Natural killer cell treated with Interleukin-12 subunit alpha and Interleukin-12 subunit beta and Interleukin-15 and Interleukin-18, amount 100 ng/mL, for 72 hours (primary cell): ENCODE results near the gene OR6C74. TPM values are rescaled to one million over a fixed set of nuclear protein-coding genes. Genes with fewer than 3 reads are reported as not detected.

Source experiments
- ATAC-seq, 2 donors: fragments of 150-1000 bp; cut with Tn5 transposase in 1 of 2; sonication (Bioruptor Pico), chemical (Tn5 transposase) in 1 of 2; 2 replicates each; pipeline ENCODE4 v1.10.0; 2021
- DNase-seq: peaks from one replicate; pipeline ENCODE4 v3.0.0; 2022; ENCODE audit warnings: low spot score
- H3K27ac Mint-ChIP-seq, 2 donors: 1 replicate in 1 of 2; 2 replicates in 1 of 2; pipeline ENCODE4 v1.8.0; 2022; ENCODE audit warnings: mixed read lengths in 2 of 2, mild to moderate bottlenecking in 1 of 2, moderate library complexity in 1 of 2
- H3K27me3 Mint-ChIP-seq, 2 donors: 1 replicate in 1 of 2; 2 replicates in 1 of 2; pipeline ENCODE4 v1.8.0; 2022; ENCODE audit warnings: mixed read lengths in 2 of 2
- H3K36me3 Mint-ChIP-seq: one replicate; pipeline ENCODE4 v1.8.0; 2022; ENCODE audit warnings: mixed read lengths
- H3K4me1 Mint-ChIP-seq, 2 donors: 1 replicate in 1 of 2; 2 replicates in 1 of 2; pipeline ENCODE4 v1.8.0; 2022; ENCODE audit warnings: low read depth in 2 of 2, mixed read lengths in 2 of 2, mild to moderate bottlenecking in 1 of 2
- H3K4me3 Mint-ChIP-seq: one replicate; pipeline ENCODE4 v1.8.0; 2022; ENCODE audit warnings: mixed read lengths
- H3K9me3 Mint-ChIP-seq: 2 replicates; pipeline ENCODE4 v1.8.0; 2022; ENCODE audit warnings: mixed read lengths
- total RNA-seq, 2 donors: library from RNA; stranded (reverse); gene quantifications; one replicate each; pipeline ENCODE4 v1.2.3, GENCODE V29; 2022

OR6C74 gene
- not detected for total RNA-seq

DNA sequence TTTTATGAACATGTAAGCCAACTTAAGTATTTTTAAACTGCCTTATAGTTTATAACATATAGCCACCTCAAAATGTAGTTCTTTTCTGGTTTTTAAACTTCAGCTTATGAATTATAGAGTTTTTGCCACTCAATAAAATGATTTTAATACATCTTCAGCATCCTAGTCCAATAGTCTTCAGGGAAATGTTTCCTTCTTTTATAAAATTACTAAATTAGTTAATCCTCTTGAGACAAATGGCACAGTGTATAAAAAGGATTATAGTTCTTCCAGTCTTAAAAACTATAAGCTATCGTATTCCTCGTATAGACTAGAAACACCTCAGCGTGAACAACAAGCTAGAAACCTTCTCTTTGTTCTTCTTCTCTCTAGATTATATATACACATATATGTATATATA lies at the start of gene OR6C74:
TSS of gene OR6C74 (plus strand) at position 301 of the 400 bp plus-strand sequence. CDS start 2,679 bp downstream, outside the sequence.
- ATAC-seq (no peak), DNase-seq (no peak)
- H3K4me3 Mint-ChIP-seq: no peak within 1 kb of the TSS
- H3K4me1 Mint-ChIP-seq: no peaks in the 10 kb centered on the region
- no peak within 1 kb of the TSS for H3K27ac Mint-ChIP-seq
- no peaks in the 10 kb centered on the region for H3K36me3 Mint-ChIP-seq
- H3K27me3 Mint-ChIP-seq: peaks cover 15 to 46% of the 10 kb centered on the region in 2 donors
- no peaks in the 10 kb centered on the region for H3K9me3 Mint-ChIP-seq

DNA sequence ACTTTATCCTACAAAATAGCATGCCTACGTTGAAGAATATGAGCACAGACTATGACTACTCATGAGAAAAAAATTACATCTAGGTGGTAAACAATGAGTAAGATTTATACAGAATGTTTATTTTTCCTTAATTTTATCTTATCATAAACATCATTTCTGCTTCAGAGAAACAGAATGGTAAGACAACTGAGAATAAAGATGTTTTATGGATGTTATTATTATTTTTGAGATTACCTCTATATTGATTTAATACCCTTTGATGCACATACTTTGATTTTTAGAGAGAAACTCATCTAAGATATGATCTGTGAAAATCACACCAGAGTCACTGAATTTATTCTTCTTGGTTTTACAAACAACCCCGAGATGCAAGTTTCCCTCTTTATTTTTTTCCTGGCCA lies 23.7 kb upstream of the OR6C74 start, which contains the start of gene OR10A7:
TSS of gene OR10A7 (plus strand) at position 301 of the 400 bp plus-strand sequence. CDS start at position 301, 0 bp downstream.
- ATAC-seq: no peak
- no peak within 1 kb of the TSS for H3K27ac Mint-ChIP-seq
- DNase-seq: no peak
- H3K36me3 Mint-ChIP-seq: peaks cover 5% of the 10 kb centered on the region
- no peaks in the 10 kb centered on the region for H3K9me3 Mint-ChIP-seq
- H3K4me3 Mint-ChIP-seq: no peak within 1 kb of the TSS
- H3K4me1 Mint-ChIP-seq: no peaks in the 10 kb centered on the region
- H3K27me3 Mint-ChIP-seq: peaks cover 21 to 30% of the 10 kb centered on the region in 2 donors

DNA sequence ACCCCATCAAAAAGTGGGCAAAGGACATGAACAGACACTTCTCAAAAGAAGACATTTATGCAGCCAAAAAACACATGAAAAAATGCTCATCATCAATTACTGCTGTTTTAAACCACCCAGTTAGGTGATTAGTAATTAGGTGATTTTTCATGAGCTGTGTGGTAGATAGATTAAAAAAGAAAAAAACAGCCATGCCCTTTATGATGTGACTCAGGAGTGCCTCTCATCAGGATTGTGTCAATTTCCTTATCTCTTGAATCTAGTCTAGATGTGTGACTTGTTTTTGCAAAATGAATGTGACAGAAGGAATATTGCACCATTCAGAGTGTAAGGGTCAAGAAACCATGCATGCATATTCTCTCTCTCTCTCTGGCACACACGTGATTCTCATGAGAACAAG lies 17.9 kb upstream of the OR6C74 start:
- ATAC-seq: no peak
- H3K27ac Mint-ChIP-seq: no peak overlapping the region
- H3K27me3 Mint-ChIP-seq: peaks cover 21 to 47% of the 10 kb centered on the region in 2 donors
- peaks cover 5% of the 10 kb centered on the region for H3K36me3 Mint-ChIP-seq
- no peak for DNase-seq
- H3K4me1 Mint-ChIP-seq: no peaks in the 10 kb centered on the region
- no peaks in the 10 kb centered on the region for H3K9me3 Mint-ChIP-seq
- H3K4me3 Mint-ChIP-seq: no peak overlapping the region

DNA sequence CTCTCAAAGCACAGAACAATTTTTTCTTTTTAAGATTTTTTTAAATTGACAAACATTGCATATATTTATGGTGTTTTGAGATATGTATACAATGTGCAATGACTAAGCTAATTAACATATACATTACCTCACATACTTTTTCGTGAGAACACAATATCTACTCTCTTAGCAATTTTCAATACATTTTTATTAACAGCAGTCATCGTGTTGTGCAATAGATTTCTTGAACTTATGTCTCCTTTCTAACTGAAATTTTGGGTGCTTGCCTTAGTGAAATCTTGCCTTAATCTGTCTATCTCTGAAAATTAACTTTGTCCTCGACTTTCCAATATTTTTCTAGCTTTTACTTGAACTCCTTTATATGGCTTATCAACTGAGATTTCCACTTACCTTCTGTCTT lies 16.8 kb upstream of the OR6C74 start:
- no peak overlapping the region for H3K4me3 Mint-ChIP-seq
- no peaks in the 10 kb centered on the region for H3K9me3 Mint-ChIP-seq
- peaks cover 20 to 48% of the 10 kb centered on the region in 2 donors for H3K27me3 Mint-ChIP-seq
- H3K4me1 Mint-ChIP-seq: no peaks in the 10 kb centered on the region
- ATAC-seq (no peak), DNase-seq (no peak)
- no peak overlapping the region for H3K27ac Mint-ChIP-seq
- H3K36me3 Mint-ChIP-seq: peaks cover 5% of the 10 kb centered on the region

DNA sequence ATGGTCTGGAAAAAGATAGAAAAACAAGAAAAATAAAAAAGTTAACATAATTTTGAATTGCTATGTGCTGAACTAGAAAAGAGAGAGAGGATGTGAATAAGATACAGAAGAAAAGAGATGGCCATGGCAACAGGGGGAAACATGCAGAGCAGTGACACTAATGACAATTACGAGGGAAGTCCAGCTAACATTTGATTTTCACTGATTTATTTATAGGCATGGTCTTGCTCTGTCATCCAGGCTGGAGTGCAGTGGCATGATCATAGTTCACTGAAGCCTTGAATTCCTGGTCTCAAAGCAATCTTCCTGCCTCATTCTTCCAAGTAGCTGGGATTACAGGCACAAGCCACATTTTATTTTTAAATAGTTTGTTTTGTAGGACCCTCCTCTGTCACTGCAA lies 1.8 kb downstream of the OR6C74 start:
- DNase-seq (no peak), ATAC-seq (no peak)
- Mint-ChIP-seq H3K36me3 (no peaks in the 10 kb centered on the region), H3K9me3 (no peaks in the 10 kb centered on the region), H3K27me3 (peaks cover 15 to 47% of the 10 kb centered on the region in 2 donors), H3K27ac (no peak overlapping the region), H3K4me1 (no peaks in the 10 kb centered on the region), H3K4me3 (no peak overlapping the region)

DNA sequence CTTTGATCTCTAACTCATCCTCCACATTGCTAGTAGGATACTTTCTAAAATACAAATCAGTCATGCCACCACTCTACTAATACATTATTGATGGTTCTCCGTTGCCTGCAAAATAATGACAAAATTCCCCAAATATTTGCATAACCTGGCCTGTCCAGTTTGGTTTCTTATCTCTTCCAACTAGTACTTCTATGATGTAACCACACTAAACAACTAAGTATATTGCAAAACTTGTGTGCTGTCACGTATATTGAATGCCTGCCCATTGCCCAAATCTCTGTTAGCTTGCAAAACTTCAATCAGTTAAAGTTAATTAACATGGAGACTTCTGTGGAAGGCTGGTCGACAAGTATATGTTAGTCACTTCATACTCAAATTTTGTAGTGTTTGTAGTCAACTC lies 6.5 kb downstream of the OR6C74 start:
- no peak for ATAC-seq
- Mint-ChIP-seq H3K4me3 (no peak overlapping the region), H3K27ac (no peak overlapping the region), H3K4me1 (no peaks in the 10 kb centered on the region), H3K9me3 (no peaks in the 10 kb centered on the region), H3K27me3 (peaks cover 22 to 37% of the 10 kb centered on the region in 2 donors), H3K36me3 (no peaks in the 10 kb centered on the region)
- DNase-seq: no peak

DNA sequence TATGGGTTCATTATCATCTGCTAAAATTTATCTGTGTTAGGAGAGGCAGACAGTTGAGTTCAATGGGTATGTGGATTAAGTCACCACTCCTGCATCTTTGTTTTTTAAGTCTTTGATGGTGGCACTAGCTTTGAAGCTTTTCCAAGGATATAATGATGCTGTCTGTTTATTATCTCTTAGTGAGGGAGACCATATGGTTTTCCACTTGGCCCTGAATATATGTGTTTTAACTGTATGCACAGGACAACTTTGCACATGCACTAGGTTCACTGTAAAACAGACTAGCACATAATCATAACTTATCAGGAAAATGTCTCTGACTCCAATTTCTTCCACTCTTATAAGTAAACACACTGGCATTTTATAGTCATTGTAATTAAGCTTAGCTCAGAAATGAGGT lies 8.9 kb downstream of the OR6C74 start:
- Mint-ChIP-seq H3K27ac (no peak overlapping the region), H3K9me3 (no peaks in the 10 kb centered on the region), H3K27me3 (peaks cover 19 to 30% of the 10 kb centered on the region in 2 donors), H3K4me1 (no peaks in the 10 kb centered on the region), H3K4me3 (no peak overlapping the region), H3K36me3 (no peaks in the 10 kb centered on the region)
- no peak for DNase-seq
- no peak for ATAC-seq

DNA sequence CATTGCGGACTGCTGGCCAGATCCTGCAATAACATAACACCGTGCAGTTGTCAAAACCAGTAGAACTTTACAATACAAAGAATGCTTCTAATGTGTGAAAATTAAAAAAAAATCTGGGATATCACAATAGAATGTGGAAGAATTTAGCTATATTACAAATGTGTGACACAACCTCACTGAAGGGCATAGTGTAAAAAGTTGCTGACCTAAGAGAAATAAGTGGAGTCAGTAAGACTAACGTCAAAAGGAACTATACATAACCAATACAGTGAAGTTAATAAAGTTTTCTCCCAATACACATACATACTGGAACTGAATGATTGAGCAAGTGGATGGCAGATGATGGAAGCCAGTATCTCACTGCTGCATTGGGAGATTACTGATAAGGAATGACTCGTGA lies 12.4 kb downstream of the OR6C74 start:
- Mint-ChIP-seq H3K27me3 (peaks cover 19 to 24% of the 10 kb centered on the region in 2 donors), H3K36me3 (no peaks in the 10 kb centered on the region)

DNA sequence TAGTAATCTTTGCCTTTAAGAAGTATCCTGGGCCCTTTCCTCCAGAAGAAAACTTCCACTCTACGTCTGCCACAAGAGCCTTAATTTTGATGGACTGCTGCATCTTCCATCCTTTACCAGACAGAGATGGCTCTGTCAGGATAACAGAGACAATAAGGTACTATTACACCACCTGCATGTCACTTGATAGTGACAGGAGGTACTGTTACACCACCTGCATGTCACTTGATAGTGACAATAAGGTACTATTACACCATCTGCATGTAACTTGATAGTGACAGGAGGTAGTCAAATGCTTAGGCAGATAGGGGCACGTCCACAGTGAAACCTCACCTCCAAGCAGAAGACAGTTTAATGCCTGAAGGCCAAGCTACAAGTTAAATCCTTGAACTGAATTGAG lies 13.9 kb downstream of the OR6C74 start:
- H3K9me3 Mint-ChIP-seq: no peaks in the 10 kb centered on the region
- H3K27ac Mint-ChIP-seq: no peak overlapping the region
- no peak overlapping the region for H3K4me3 Mint-ChIP-seq
- peaks cover 23 to 32% of the 10 kb centered on the region in 2 donors for H3K27me3 Mint-ChIP-seq
- DNase-seq (no peak), ATAC-seq (no peak)
- no peaks in the 10 kb centered on the region for H3K36me3 Mint-ChIP-seq
- no peaks in the 10 kb centered on the region for H3K4me1 Mint-ChIP-seq

More for the DNA sequence above, 12.4 kb downstream of the OR6C74 start:
- Mint-ChIP-seq H3K27ac (no peak overlapping the region), H3K4me1 (no peaks in the 10 kb centered on the region), H3K9me3 (no peaks in the 10 kb centered on the region), H3K4me3 (no peak overlapping the region)
- DNase-seq: no peak
- ATAC-seq: no peak

DNA sequence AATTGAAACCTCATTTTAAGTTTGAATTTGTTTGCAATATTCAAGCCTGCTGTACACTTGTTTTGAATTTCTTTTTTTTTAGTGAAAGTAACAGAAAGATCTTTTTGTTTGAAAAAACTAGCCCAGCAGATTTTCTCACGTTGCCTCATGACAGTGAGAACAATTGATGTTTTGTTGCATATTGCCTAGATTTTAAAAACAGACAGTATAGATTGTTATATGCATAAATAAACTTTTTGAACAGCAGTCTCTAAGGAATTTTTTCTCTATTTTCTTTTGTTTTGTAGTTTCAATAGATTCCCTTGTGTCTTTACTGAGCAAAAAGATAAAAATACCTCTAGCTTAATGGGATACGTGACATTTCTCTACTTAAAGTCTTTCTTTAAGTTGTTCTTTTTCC lies 36.6 kb downstream of the OR6C74 start:
- Mint-ChIP-seq H3K4me3 (no peak overlapping the region), H3K36me3 (no peaks in the 10 kb centered on the region), H3K27ac (no peak overlapping the region), H3K4me1 (no peaks in the 10 kb centered on the region), H3K9me3 (no peaks in the 10 kb centered on the region), H3K27me3 (peaks cover 8 to 24% of the 10 kb centered on the region in 2 donors)
- DNase-seq: no peak
- ATAC-seq: no peak

DNA sequence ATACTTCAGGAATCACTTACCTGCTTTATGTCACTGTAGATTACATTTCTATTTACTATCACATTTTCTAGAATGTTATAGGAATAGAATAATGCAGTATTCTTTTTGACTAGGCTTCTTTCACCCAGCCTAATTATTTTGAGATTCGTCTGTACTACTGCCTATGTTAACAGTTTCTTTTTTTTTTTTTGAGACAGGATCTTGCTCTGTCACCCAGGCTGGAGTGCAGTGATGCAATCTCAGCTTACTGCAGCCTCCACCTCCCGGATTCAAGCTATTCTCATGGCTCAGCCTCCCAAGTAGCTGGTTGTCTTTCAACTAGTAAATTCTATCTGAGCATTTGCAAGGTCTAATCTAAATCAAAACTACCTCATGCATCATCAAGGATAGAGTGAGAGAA lies 45.6 kb downstream of the OR6C74 start:
- Mint-ChIP-seq H3K4me3 (no peak overlapping the region), H3K4me1 (no peaks in the 10 kb centered on the region), H3K27me3 (peaks cover 7 to 26% of the 10 kb centered on the region in 2 donors), H3K27ac (no peak overlapping the region), H3K9me3 (no peaks in the 10 kb centered on the region), H3K36me3 (no peaks in the 10 kb centered on the region)
- no peak for DNase-seq
- ATAC-seq: no peak

Other genes starting within 250 kb of the OR6C74 start
- gene NEUROD4, start 224.6 kb upstream of the OR6C74 start, total RNA-seq: not detected
- not detected for gene OR9K2, start 118.2 kb upstream of the OR6C74 start, total RNA-seq
- not detected for gene OR10A7, start 23.6 kb upstream of the OR6C74 start, total RNA-seq
- not detected for gene OR6C6, start 52.0 kb downstream of the OR6C74 start, total RNA-seq
- not detected for gene OR6C1, start 69.7 kb downstream of the OR6C74 start, total RNA-seq
- gene OR6C3, start 86.1 kb downstream of the OR6C74 start, total RNA-seq: not detected
- gene OR6C75, start 118.4 kb downstream of the OR6C74 start, total RNA-seq: not detected
- gene OR6C65, start 155.9 kb downstream of the OR6C74 start, total RNA-seq: not detected
- not detected for gene OR6C76, start 181.6 kb downstream of the OR6C74 start, total RNA-seq
- not detected for gene OR6C2, start 199.5 kb downstream of the OR6C74 start, total RNA-seq
- not detected for gene OR6C70, start 225.5 kb downstream of the OR6C74 start, total RNA-seq
- not detected for gene OR6C68, start 247.8 kb downstream of the OR6C74 start, total RNA-seq